Lower leg skin (tissue), 3 donors: ENCODE results near the gene PSMB5.

Source experiments
- POLR2A ChIP-seq, 2 donors: fragments of 450-650 bp; IDR thresholded peaks; one replicate each; pipeline ENCODE4 v1.6.1; 2016 to 2017; ENCODE audit warnings: antibody characterized with exemption in 2 of 2, mild to moderate bottlenecking in 1 of 2, moderate library complexity in 1 of 2
- TF ChIP-seq, protein P1 (sequence below), 3 donors: fragments of 450-650 bp; IDR thresholded peaks; one replicate each; pipeline ENCODE4 v1.5.1; 2016; ENCODE audit warnings: antibody characterized with exemption in 3 of 3, mild to moderate bottlenecking in 3 of 3, moderate library complexity in 2 of 3

DNA sequence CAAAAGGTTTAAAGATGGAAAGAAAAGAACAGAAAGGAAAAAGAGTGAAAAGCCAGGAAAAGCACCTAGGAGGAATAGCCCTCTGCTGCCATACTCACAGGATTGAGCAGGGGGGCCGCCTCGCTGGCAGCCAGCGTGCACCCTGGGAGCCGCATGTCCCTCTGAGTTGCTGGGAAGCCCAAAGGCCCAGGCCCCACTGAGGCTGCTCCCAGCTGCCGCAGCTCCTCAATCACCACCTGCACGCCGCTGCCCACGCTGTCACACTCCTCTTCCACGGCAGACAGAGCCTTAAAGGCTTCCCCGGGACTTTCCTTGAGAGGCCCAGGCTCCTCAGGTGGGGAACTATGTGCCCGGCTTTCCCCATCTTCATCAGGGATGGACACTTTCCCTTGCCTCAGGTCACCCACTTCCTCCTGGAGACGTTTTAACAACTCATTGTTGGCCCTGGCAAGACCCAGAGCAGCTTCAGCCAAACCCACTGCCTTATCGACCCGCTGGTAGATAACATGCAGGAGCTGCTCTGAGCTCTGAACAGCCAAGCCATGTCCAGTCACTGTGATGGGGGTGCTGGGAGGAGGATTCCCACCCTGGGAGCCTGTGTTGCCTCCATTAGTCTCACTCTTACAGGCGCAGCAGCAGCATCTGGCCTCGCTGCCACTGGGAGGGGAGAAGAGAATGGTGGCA, 36.2 kb downstream of the PSMB5 start:
- TF ChIP-seq, protein P1, sequence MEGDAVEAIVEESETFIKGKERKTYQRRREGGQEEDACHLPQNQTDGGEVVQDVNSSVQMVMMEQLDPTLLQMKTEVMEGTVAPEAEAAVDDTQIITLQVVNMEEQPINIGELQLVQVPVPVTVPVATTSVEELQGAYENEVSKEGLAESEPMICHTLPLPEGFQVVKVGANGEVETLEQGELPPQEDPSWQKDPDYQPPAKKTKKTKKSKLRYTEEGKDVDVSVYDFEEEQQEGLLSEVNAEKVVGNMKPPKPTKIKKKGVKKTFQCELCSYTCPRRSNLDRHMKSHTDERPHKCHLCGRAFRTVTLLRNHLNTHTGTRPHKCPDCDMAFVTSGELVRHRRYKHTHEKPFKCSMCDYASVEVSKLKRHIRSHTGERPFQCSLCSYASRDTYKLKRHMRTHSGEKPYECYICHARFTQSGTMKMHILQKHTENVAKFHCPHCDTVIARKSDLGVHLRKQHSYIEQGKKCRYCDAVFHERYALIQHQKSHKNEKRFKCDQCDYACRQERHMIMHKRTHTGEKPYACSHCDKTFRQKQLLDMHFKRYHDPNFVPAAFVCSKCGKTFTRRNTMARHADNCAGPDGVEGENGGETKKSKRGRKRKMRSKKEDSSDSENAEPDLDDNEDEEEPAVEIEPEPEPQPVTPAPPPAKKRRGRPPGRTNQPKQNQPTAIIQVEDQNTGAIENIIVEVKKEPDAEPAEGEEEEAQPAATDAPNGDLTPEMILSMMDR (IDR thresholded peaks at IDR 0.05): no peak
- no peak for TF ChIP-seq POLR2A (IDR thresholded peaks at IDR 0.05)
